HEK293T (cell line): ENCODE measurements around the gene DHX34.
"Not testable (repeated sequence)": the region's sequence is repeated elsewhere in the genome, so short reads cannot be mapped to it uniquely, and the experiment has no call there.

Source experiments
- CTCF ChIA-PET: fragments of 350-600 bp; formaldehyde crosslinking; extraction: SDS; loops from one replicate; lab custom pipeline; 2021; ENCODE audit warnings: antibody characterized with exemption, inconsistent platforms; lab: Yijun Ruan, JAX
- POLR2A ChIA-PET: fragments of 350-600 bp; formaldehyde crosslinking; extraction: SDS; loops from one replicate; lab custom pipeline; 2020; ENCODE audit warnings: antibody characterized with exemption, inconsistent platforms; lab: Yijun Ruan, JAX
- DNase-seq: peaks from one replicate; pipeline ENCODE4 v3.0.0; 2012; ENCODE audit warnings: mixed read lengths; ENCODE audit errors: extremely low spot score
- ARNT ChIP-seq: fragments of 450-650 bp; IDR thresholded peaks from 2 replicates; pipeline ENCODE4 v1.6.1; 2017; ENCODE audit warnings: mild to moderate bottlenecking
- BHLHE40 ChIP-seq: fragments of 450-650 bp; IDR thresholded peaks from 2 replicates; pipeline ENCODE4 v1.6.1; 2016; ENCODE audit warnings: mild to moderate bottlenecking, moderate library complexity, borderline replicate concordance
- CTBP1 ChIP-seq: fragments of 450-650 bp; IDR thresholded peaks from 2 replicates; pipeline ENCODE4 v1.6.1; 2016; ENCODE audit warnings: borderline replicate concordance
- ELF4 ChIP-seq: fragments of 450-650 bp; IDR thresholded peaks from 2 replicates; pipeline ENCODE4 v1.6.1; 2017; ENCODE audit warnings: antibody characterized with exemption
- FOXA1 ChIP-seq: fragments of 450-650 bp; IDR thresholded peaks from 2 replicates; pipeline ENCODE4 v1.6.1; 2016; ENCODE audit warnings: mild to moderate bottlenecking
- FOXK2 ChIP-seq: fragments of 450-650 bp; IDR thresholded peaks from 2 replicates; pipeline ENCODE4 v1.6.1; 2016; ENCODE audit warnings: mild to moderate bottlenecking
- FOXM1 ChIP-seq: fragments of 450-650 bp; IDR thresholded peaks from 2 replicates; pipeline ENCODE4 v1.6.1; 2017; ENCODE audit warnings: mild to moderate bottlenecking, borderline replicate concordance
- HDGF ChIP-seq: fragments of 450-650 bp; IDR thresholded peaks from 2 replicates; pipeline ENCODE4 v1.6.1; 2017; ENCODE audit warnings: antibody characterized with exemption, borderline replicate concordance
- L3MBTL2 ChIP-seq: fragments of 450-650 bp; conservative IDR thresholded peaks from 2 replicates; pipeline ENCODE4 v1.6.1; 2016; ENCODE audit warnings: mild to moderate bottlenecking
- LEF1 ChIP-seq: fragments of 450-650 bp; IDR thresholded peaks from 2 replicates; pipeline ENCODE4 v1.6.1; 2017; ENCODE audit warnings: mild to moderate bottlenecking, borderline replicate concordance
- NFRKB ChIP-seq: fragments of 450-650 bp; IDR thresholded peaks from 2 replicates; pipeline ENCODE4 v1.6.1; 2016; ENCODE audit warnings: mild to moderate bottlenecking, moderate library complexity
- SP1 ChIP-seq: fragments of 450-650 bp; IDR thresholded peaks from 2 replicates; pipeline ENCODE4 v1.6.1; 2017
- SUZ12 ChIP-seq: fragments of 450-650 bp; IDR thresholded peaks from 2 replicates; pipeline ENCODE4 v1.6.1; 2016; ENCODE audit warnings: mild to moderate bottlenecking
- TARDBP ChIP-seq: fragments of 450-650 bp; IDR thresholded peaks from 2 replicates; pipeline ENCODE4 v1.6.1; 2016
- ZNF384 ChIP-seq: fragments of 450-650 bp; IDR thresholded peaks from 2 replicates; pipeline ENCODE4 v1.6.1; 2016
- TF ChIP-seq, protein P1 (sequence below): fragments of 450-650 bp; IDR thresholded peaks from 2 replicates; pipeline ENCODE4 v1.6.1; 2016

Gene DHX34

DNA sequence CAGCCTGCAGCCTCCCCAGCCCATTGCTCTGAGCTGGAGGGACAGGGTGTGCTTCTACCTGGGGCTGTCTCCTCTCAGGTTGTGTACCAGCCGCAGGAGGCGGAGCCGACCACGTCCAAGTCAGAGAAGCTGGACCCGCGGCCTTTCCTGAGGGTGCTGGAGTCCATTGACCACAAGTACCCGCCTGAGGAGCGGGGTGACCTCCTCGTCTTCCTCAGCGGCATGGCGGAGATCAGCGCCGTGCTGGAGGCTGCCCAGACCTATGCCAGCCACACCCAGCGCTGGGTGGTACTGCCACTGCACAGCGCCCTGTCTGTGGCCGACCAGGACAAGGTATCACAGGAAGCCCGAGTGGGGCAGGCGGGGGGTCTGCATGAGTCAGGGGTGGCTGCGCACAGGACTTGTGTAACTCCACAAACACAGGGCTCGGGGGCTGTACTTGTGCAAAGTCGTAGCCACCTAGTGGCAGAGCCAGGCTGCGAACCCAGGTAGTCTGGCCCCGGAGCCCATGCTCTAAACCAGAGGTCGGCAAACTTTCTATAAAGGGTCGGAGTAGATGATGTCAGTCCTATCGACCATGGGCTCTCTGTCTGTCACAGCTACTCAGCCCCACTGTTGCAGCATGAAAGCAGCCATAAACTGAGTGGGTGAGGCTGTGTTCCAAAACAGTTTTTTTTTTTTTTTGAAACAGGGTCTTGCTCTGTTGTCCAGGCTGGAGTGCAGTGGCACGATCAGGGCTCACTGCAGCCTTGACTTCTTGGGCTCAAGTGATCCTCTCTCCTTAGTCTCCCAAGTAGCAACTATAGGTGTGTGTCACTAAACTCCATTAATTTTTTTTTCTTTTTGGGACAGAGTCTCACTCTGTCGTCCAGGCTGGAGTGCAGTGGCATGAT, 8.9 kb downstream of the DHX34 start:
- no peak for DNase-seq
- CTCF ChIA-PET: interaction anchor here (0.5 to 1.6 kb wide), 3 partner anchors 9 to 60 kb away, joined by 3 to 6 read pairs (median 5); partner anchors contain the start of gene DHX34
- POLR2A ChIA-PET: interaction anchor here (1.1 kb wide), 1 partner anchor 10 kb away, joined by 3 read pairs; no protein-coding TSS in a partner anchor
- TF ChIP-seq TARDBP: no peak
- no peak for TF ChIP-seq FOXM1
- no peak for TF ChIP-seq NFRKB
- TF ChIP-seq FOXK2: no peak
- no peak for TF ChIP-seq SUZ12
- TF ChIP-seq ARNT: no peak
- TF ChIP-seq ZNF384: no peak
- no peak for TF ChIP-seq CTBP1
- TF ChIP-seq LEF1: no peak
- no peak for TF ChIP-seq SP1
- no peak for TF ChIP-seq HDGF
- no peak for TF ChIP-seq BHLHE40
- no peak for TF ChIP-seq L3MBTL2
- TF ChIP-seq ELF4: no peak
- TF ChIP-seq FOXA1: no peak
- TF ChIP-seq, protein P1, sequence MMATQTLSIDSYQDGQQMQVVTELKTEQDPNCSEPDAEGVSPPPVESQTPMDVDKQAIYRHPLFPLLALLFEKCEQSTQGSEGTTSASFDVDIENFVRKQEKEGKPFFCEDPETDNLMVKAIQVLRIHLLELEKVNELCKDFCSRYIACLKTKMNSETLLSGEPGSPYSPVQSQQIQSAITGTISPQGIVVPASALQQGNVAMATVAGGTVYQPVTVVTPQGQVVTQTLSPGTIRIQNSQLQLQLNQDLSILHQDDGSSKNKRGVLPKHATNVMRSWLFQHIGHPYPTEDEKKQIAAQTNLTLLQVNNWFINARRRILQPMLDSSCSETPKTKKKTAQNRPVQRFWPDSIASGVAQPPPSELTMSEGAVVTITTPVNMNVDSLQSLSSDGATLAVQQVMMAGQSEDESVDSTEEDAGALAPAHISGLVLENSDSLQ: no peak

- DNase-seq: no peak
- POLR2A ChIA-PET: interaction anchor here (0.9 kb wide), 1 partner anchor 10 kb away, joined by 4 read pairs; the partner anchor contains the start of gene DHX34
- CTCF ChIA-PET: interaction anchor here (0.9 to 1.6 kb wide), 2 partner anchors 10 to 32 kb away, joined by 4 to 6 read pairs; partner anchors contain the start of gene DHX34
- TF ChIP-seq LEF1: no peak
- no peak for TF ChIP-seq SUZ12
- TF ChIP-seq HDGF: no peak
- no peak for TF ChIP-seq BHLHE40
- no peak for TF ChIP-seq FOXM1
- TF ChIP-seq TARDBP: no peak
- no peak for TF ChIP-seq ZNF384
- no peak for TF ChIP-seq FOXA1
- TF ChIP-seq L3MBTL2: no peak
- TF ChIP-seq CTBP1: no peak
- TF ChIP-seq ELF4: no peak
- TF ChIP-seq, protein P1: no peak
- no peak for TF ChIP-seq FOXK2
- no peak for TF ChIP-seq SP1
- TF ChIP-seq ARNT: no peak
Measured at GRCh38 chr19:47358936-47359335, 9.8 kb downstream of the DHX34 start.

DNA sequence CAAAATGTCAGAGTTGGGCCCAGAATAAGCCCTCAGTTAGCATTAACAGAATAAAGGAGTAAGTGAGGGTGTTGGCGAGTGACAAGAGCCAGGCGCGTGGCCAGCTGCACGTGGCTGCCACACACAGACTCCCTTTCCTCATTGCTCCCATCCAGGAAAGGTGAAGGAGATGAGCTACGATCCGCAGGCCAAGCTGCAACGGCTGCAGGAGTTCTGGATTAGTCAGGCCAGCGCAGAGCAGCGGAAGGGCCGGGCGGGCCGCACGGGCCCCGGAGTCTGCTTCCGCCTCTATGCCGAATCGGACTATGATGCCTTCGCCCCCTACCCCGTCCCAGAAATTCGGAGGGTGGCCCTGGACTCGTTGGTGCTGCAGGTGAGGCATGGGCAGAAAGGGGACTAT, 13.2 kb downstream of the DHX34 start:
- DNase-seq: no peak
- POLR2A ChIA-PET: interaction anchor here (0.9 kb wide), 1 partner anchor 12 kb away, joined by 3 read pairs; no protein-coding TSS in a partner anchor
- CTCF ChIA-PET: interaction anchor here (0.7 to 1.0 kb wide), 2 partner anchors 9 to 17 kb away, joined by 3 read pairs; no protein-coding TSS in a partner anchor
- TF ChIP-seq FOXA1 (no peak), TARDBP (no peak), FOXK2 (no peak), SP1 (no peak), SUZ12 (no peak), CTBP1 (no peak), ZNF384 (no peak), LEF1 (no peak)

- ChIA-PET POLR2A (no interaction called here), CTCF (no interaction called here)
- TF ChIP-seq ZNF384 (no peak), FOXK2 (no peak), ELF4 (no peak)
- DNase-seq: no peak
Measured at GRCh38 chr19:47363758-47364531, 14.8 kb downstream of the DHX34 start.

DNA sequence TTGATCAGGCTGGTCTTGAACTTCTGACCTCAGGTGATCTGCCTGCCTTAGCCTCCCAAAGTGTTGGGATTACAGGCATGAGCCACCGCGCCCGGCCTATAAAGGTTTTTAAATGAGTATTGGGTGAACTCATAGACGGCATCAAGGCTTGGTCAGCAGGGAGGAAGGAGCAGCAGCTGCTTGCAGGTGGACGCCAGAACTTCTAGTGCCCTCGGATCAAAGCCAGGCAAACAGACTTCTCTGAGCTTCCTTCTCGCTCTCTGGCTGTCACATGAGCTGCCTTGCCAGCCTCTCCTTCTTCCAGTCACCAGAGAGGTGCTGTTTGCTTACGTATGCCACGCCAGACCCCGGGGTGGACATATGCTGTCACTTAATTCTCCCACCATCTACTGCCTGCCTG, 16.3 kb downstream of the DHX34 start:
- CTCF ChIA-PET, POLR2A ChIA-PET, DNase-seq: not testable (repeated sequence)

DNA sequence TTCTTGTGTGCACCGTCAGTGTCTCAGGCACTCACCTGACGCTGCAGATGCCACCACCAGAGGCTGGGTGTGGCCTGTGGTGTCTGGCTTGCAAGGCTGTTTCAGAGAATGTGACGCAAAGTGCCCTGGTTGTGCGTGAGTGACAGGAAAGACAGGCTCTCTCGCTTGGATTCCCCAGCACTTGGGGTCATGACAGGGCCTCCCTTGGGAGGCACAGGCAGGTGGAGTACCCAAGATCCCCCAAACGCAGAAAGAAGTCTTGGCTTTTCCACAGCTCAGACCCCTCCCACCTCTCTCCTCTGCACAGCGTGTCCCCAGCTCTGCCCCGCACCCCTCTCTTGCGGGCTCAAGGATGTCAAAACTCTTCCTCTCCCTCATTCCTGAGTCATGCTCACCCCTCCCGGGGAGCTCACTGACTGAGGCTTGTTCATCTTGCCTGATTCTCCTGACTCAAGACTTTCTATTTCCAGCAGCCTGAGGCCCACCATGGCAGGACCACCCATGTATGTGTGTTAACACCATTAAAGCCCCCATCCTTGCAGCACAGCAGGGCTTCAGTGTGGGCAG, 21.0 kb downstream of the DHX34 start:
- TF ChIP-seq, protein P1: no peak
- TF ChIP-seq FOXM1 (no peak), HDGF (no peak), CTBP1 (no peak), ZNF384 (no peak), BHLHE40 (no peak), LEF1 (no peak), FOXK2 (no peak), ELF4 (no peak), ARNT (no peak), FOXA1 (no peak), SP1 (no peak), TARDBP (no peak), L3MBTL2 (no peak)
- CTCF ChIA-PET: no interaction called here
- DNase-seq: no peak
- POLR2A ChIA-PET: no interaction called here
